Heart left ventricle (tissue), 13 donors: ENCODE results near the gene MRPS16.
A peak's percentile ranks its signal among the peaks of the same experiment; 100 is the strongest.

Experiments used
- CTCF ChIP-seq, 12 donors: fragments of 200-600 bp; sonication (generic) in 4 of 12; IDR thresholded peaks; one replicate each; pipeline versions ENCODE4 v1.5.0 to v1.8.0; 2018 to 2022; ENCODE audit warnings: antibody characterized with exemption in 12 of 12, mild to moderate bottlenecking in 5 of 12
- POLR2A ChIP-seq, 2 donors: fragments of 450-650 bp; IDR thresholded peaks; one replicate each; pipeline ENCODE4 v1.6.1; 2017; ENCODE audit warnings: antibody characterized with exemption in 2 of 2, mild to moderate bottlenecking in 2 of 2, moderate library complexity in 2 of 2
- donor health status: ischemic (EF 13 %, LVEDD 7.1; RV severe dilation, severe dysfunction).
- donor health status: DM: no; HTN: yes; CAD: no.
- donor health status: DM: no; HTN: no; CAD: no.
- donor health status: ischemic (EF 25% LVEDD 6.9; RV normal size, moderate dysfunction).
- donor health status: ischemic (EF 25% LVEDD 5.7; RV mildly dilated, moderate dysfunction).
- donor health status: ischemic (EF 35%, LVEDD 5.7; RV mildly dilated, moderate dysfunction).
- donor health status: nonischemic (EF 11% LVEDD 7.7; RV severe dilation, severe dysfunction).
- donor health status: DM: yes; HTN: yes; CAD: no.
- donor health status: PGD.
- donor health status: ischemic (EF 29% LVEDD 5.4; RV normal size, mild dysfunction).
- donor health status: nonischemic (EF 23%, LVEDD 6.1; RV moderate dilation, normal function).

GRCh38 chr10:73252445-73253224 is at the start of gene MRPS16:
- TF ChIP-seq CTCF (IDR thresholded peaks at IDR 0.05) (peak in 2 of 12 donors; percentile 7 to 10), POLR2A (IDR thresholded peaks at IDR 0.05) (peak in 1 of 2 donors; percentile 79)
